HepG2 (cell line): ENCODE results near the gene B9D2. TPM values are rescaled to one million over a fixed set of nuclear protein-coding genes. Genes with fewer than 3 reads are reported as not detected.

Experiments used
- NONO ChIP-seq, 2 experiments: fragments of 450-650 bp in 1 of 2; sonication (generic) in 1 of 2; formaldehyde crosslinking in 1 of 2; IDR thresholded peaks in 1 of 2; conservative IDR thresholded peaks in 1 of 2; 2 replicates each; pipeline versions ENCODE4 v1.6.1 to v1.8.0; 2017 to 2022; ENCODE audit warnings: mild to moderate bottlenecking in 1 of 2, missing genetic modification reagents in 1 of 2, moderate library complexity in 1 of 2
- POGZ ChIP-seq: sonication (generic); formaldehyde crosslinking; IDR thresholded peaks from 2 replicates; pipeline ENCODE4 v1.4.0; 2020; ENCODE audit warnings: mild to moderate bottlenecking, missing genetic modification reagents
- RARG ChIP-seq: sonication (generic); formaldehyde crosslinking; IDR thresholded peaks from 2 replicates; pipeline ENCODE4 v1.4.0; 2020; ENCODE audit warnings: low read depth, mild to moderate bottlenecking, missing genetic modification reagents
- TAF15 ChIP-seq: fragments of 200-400 bp; formaldehyde crosslinking; IDR thresholded peaks from one replicate; pipeline ENCODE4 v1.6.1; 2018; ENCODE audit warnings: mild to moderate bottlenecking, low read depth, low read length; ENCODE audit not compliant: poor library complexity, severe bottlenecking
- TARDBP ChIP-seq: sonication (generic); formaldehyde crosslinking; IDR thresholded peaks from 2 replicates; pipeline ENCODE4 v1.8.0; 2022; ENCODE audit warnings: mild to moderate bottlenecking, missing genetic modification reagents
- TFE3 ChIP-seq: IDR thresholded peaks from 2 replicates; pipeline ENCODE4 v1.6.1; 2016
- ZBED4 ChIP-seq: sonication (generic); formaldehyde crosslinking; IDR thresholded peaks from 2 replicates; pipeline ENCODE4 v1.4.0; 2020; ENCODE audit warnings: missing genetic modification reagents, borderline replicate concordance
- ZBTB44 ChIP-seq: sonication (generic); formaldehyde crosslinking; IDR thresholded peaks from 2 replicates; pipeline ENCODE4 v1.4.0; 2020; ENCODE audit warnings: missing genetic modification reagents
- ZFP41 ChIP-seq: sonication (generic); formaldehyde crosslinking; IDR thresholded peaks from 2 replicates; pipeline ENCODE4 v1.4.0; 2020; ENCODE audit warnings: mild to moderate bottlenecking, missing genetic modification reagents, borderline replicate concordance
- ZNF235 ChIP-seq: sonication (generic); formaldehyde crosslinking; IDR thresholded peaks from 2 replicates; pipeline ENCODE4 v1.8.1; 2023; ENCODE audit warnings: mild to moderate bottlenecking, missing genetic modification reagents, borderline replicate concordance
- ZNF34 ChIP-seq: sonication (generic); formaldehyde crosslinking; IDR thresholded peaks from 2 replicates; pipeline ENCODE4 v1.4.0; 2020; ENCODE audit warnings: mild to moderate bottlenecking, missing genetic modification reagents, borderline replicate concordance
- ZNF557 ChIP-seq: sonication (generic); formaldehyde crosslinking; IDR thresholded peaks from 2 replicates; pipeline ENCODE4 v1.4.0; 2020; ENCODE audit warnings: missing genetic modification reagents
- ZNF652 ChIP-seq: IDR thresholded peaks from 2 replicates; pipeline ENCODE4 v1.6.1; 2016; ENCODE audit warnings: low read depth, borderline replicate concordance
- ZSCAN30 ChIP-seq: sonication (generic); formaldehyde crosslinking; IDR thresholded peaks from 2 replicates; pipeline ENCODE4 v1.5.0; 2020; ENCODE audit warnings: mild to moderate bottlenecking, missing genetic modification reagents
- polyA plus RNA-seq, 8 experiments: library from polyadenylated mRNA; depleted of rRNA in 3 of 8; stranded (reverse) in 7 of 8; unstranded in 1 of 8; fragments of >200 nt; fragmentation: Illumina TruSeq in 4 of 8; extraction: Trizol in 4 of 8; gene quantifications; 2 replicates each; pipeline versions ENCODE4 v1.2.1 to v1.2.3, GENCODE V29; 2011 to 2016; ENCODE audit warnings: low read depth in 4 of 8, missing spikeins in 1 of 8, mixed read lengths in 1 of 8; ENCODE audit not compliant: insufficient read depth in 1 of 8
- total RNA-seq, 5 experiments: library from RNA; depleted of rRNA; stranded (reverse); fragments of >200 nt; fragmentation: Illumina TruSeq; extraction: Trizol; gene quantifications; 2 replicates each; pipeline ENCODE4 v1.2.3, GENCODE V29; 2016; ENCODE audit warnings: low read depth in 1 of 5
- TF ChIP-seq, protein P1 (sequence below): sonication (generic); formaldehyde crosslinking; IDR thresholded peaks from 2 replicates; pipeline ENCODE4 v1.4.0; 2020; ENCODE audit warnings: mild to moderate bottlenecking, missing genetic modification reagents
- TF ChIP-seq, protein P2 (sequence below): sonication (generic); formaldehyde crosslinking; IDR thresholded peaks from 2 replicates; pipeline ENCODE4 v1.4.0; 2020; ENCODE audit warnings: missing genetic modification reagents, mild to moderate bottlenecking, borderline replicate concordance

Gene B9D2
- total and polyA plus RNA-seq, 2 of the 13 experiments (the other 11 are each of a cell fraction or from before 2014, with no cell fraction given): 3.1 to 4.4 TPM

DNA sequence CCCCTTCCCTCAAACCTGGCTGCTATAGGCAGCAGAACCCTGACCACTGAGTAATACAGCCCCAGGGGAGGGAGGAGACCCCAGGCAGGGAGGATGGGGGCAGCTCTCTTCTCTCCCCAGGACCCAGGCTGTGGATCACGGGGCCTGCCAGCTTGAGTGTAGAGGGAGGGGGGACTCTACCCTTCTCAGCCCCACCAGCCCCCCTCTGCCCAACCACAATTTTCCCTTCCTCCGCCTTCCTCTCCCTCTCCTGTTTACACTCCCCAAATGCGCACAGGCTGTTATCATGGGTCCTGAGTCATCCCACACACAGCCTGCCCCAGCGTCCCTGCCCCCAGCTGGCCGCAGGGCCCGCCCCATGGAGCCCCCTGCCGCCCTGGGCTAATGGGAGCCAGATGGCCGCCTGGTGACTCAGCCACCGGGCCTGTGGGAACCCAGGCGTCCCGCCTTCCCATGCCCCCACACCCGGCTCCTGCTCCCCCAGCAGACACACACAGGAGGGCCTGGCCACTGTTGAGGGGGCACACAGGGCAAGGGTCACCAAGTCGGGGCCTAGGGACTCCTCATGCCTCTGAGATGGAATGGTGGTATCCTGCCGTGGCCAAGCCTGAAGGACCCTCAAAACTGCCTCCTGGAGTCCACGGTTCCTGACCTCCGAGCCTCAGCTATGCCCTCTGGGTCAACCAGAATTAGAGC, 40.4 kb downstream of the B9D2 start (continued):
- TF ChIP-seq ZBTB44 (CRISPR knock-in tag): no peak
- TF ChIP-seq TARDBP (CRISPR knock-in tag): 0 out of 2 replicates have a peak, but pooled peaks have one; percentile 14
- TF ChIP-seq, protein P1, sequence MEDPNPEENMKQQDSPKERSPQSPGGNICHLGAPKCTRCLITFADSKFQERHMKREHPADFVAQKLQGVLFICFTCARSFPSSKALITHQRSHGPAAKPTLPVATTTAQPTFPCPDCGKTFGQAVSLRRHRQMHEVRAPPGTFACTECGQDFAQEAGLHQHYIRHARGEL (CRISPR knock-in tag): peak; percentile 16; the same call in 1 of the 2 replicates
- TF ChIP-seq, protein P2, sequence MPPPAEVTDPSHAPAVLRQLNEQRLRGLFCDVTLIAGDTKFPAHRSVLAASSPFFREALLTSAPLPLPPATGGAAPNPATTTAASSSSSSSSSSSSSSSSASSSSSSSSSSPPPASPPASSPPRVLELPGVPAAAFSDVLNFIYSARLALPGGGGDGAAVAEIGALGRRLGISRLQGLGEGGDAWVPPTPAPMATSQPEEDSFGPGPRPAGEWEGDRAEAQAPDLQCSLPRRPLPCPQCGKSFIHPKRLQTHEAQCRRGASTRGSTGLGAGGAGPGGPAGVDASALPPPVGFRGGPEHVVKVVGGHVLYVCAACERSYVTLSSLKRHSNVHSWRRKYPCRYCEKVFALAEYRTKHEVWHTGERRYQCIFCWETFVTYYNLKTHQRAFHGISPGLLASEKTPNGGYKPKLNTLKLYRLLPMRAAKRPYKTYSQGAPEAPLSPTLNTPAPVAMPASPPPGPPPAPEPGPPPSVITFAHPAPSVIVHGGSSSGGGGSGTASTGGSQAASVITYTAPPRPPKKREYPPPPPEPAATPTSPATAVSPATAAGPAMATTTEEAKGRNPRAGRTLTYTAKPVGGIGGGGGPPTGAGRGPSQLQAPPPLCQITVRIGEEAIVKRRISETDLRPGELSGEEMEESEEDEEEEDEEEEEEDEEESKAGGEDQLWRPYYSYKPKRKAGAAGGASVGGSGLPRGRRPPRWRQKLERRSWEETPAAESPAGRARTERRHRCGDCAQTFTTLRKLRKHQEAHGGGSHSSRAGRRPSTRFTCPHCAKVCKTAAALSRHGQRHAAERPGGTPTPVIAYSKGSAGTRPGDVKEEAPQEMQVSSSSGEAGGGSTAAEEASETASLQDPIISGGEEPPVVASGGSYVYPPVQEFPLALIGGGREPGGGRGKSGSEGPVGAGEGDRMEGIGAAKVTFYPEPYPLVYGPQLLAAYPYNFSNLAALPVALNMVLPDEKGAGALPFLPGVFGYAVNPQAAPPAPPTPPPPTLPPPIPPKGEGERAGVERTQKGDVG (CRISPR knock-in tag): no peak
- TF ChIP-seq RARG (CRISPR knock-in tag): no peak
- no peak for TF ChIP-seq TAF15
- TF ChIP-seq ZNF235 (CRISPR knock-in tag): no peak
- no peak for TF ChIP-seq ZFP41
- no peak; the same call in 1 of the 2 replicates for TF ChIP-seq ZBED4 (CRISPR knock-in tag)
- TF ChIP-seq ZNF557 (CRISPR knock-in tag): no peak
- no peak for TF ChIP-seq ZNF34 (CRISPR knock-in tag)
- no peak for TF ChIP-seq POGZ (CRISPR knock-in tag)
- TF ChIP-seq ZNF652 (CRISPR knock-in tag): no peak
- TF ChIP-seq ZSCAN30: no peak
- no peak for TF ChIP-seq NONO (IDR thresholded peaks at IDR 0.05)
- peak; percentile 45; the same call in 1 of the 2 replicates for TF ChIP-seq NONO (CRISPR knock-in tag; conservative IDR thresholded peaks at IDR 0.05)
- TF ChIP-seq TFE3 (CRISPR knock-in tag): 0 out of 2 replicates have a peak, but pooled peaks have one; percentile 49
